GM12878 (cell line): Measurements from ENCODE around the gene SFXN2. TPM values are rescaled to one million over a fixed set of nuclear protein-coding genes. Genes with fewer than 3 reads are reported as not detected.
A peak's percentile ranks its signal among the peaks of the same experiment; 100 is the strongest.

Source experiments
- ATAC-seq: fragments of 200-7000 bp; cut with Tn5 transposase; 3 replicates; pipeline ENCODE4 v1.9.1; 2020; ENCODE audit warnings: mild to moderate bottlenecking, moderate library complexity
- BruUV-seq: library from RNA; stranded (reverse); fragments of 400-500 nt; replicated peaks from 2 replicates; lab custom pipeline; 2021; lab: Mats Ljungman, UMichigan
- CTCF ChIA-PET: fragments of 300-600 bp; sonication (Branson Sonifier 250); formaldehyde crosslinking; extraction: SDS; loops from one replicate; lab custom pipeline; 2021; ENCODE audit warnings: inconsistent platforms; lab: Yijun Ruan, JAX
- POLR2A ChIA-PET: fragments of 350-600 bp; formaldehyde crosslinking; extraction: SDS; loops from one replicate; lab custom pipeline; 2021; ENCODE audit warnings: inconsistent platforms; lab: Charles Lee
- RAD21 ChIA-PET: fragments of 300-600 bp; sonication (Branson Sonifier 250); formaldehyde crosslinking; loops from one replicate; lab custom pipeline; 2023; ENCODE audit warnings: antibody characterized with exemption; ENCODE audit not compliant: unreplicated experiment; lab: Charles Lee
- SMC1A ChIA-PET: fragments of 300-600 bp; sonication (Branson Sonifier 250); formaldehyde crosslinking; loops from one replicate; lab custom pipeline; 2023; ENCODE audit not compliant: unreplicated experiment, uncharacterized antibody; lab: Charles Lee
- DNase-seq: peaks from one replicate; pipeline ENCODE4 v3.0.0-alpha.2; 2011; ENCODE audit warnings: low read depth, low spot score
- FAIRE-seq: peaks from 3 replicates; lab custom pipeline; 2011; peaks lifted over from hg19 to GRCh38; lab: Jason Lieb, UNC
- H2AFZ ChIP-seq: 2 replicates; pipeline ENCODE4 v1.6.0; 2011; ENCODE audit warnings: low read depth, low read length, control low read depth; ENCODE audit not compliant: control insufficient read depth
- H3K27ac ChIP-seq: 2 replicates; pipeline ENCODE4 v1.5.1; 2011; ENCODE audit warnings: control low read depth; ENCODE audit not compliant: control insufficient read depth, insufficient read depth
- H3K27me3 ChIP-seq, 2 experiments: replicated peaks in 1 of 2; 2 replicates each; pipeline versions ENCODE4 v1.6.0 to v1.6.1; 2011; ENCODE audit warnings: low read length in 1 of 2; ENCODE audit not compliant: control insufficient read depth in 2 of 2, insufficient read depth in 2 of 2
- H3K36me3 ChIP-seq, 2 experiments: 2 replicates each; pipeline ENCODE4 v1.5.1; 2011; ENCODE audit warnings: low read length in 1 of 2; ENCODE audit not compliant: control insufficient read depth in 2 of 2, insufficient read depth in 2 of 2
- H3K4me1 ChIP-seq: 2 replicates; pipeline ENCODE4 v1.6.1; 2011; ENCODE audit warnings: mild to moderate bottlenecking, low read length, moderate library complexity, mixed read lengths; ENCODE audit not compliant: control insufficient read depth, insufficient read depth
- H3K4me2 ChIP-seq: 2 replicates; pipeline ENCODE4 v1.6.0; 2011; ENCODE audit warnings: control low read depth; ENCODE audit not compliant: control insufficient read depth, insufficient read depth
- H3K4me3 ChIP-seq: fragments of 200-600 bp; sonication (generic); 2 replicates; pipeline ENCODE4 v1.5.1; 2016
- H3K79me2 ChIP-seq: 2 replicates; pipeline ENCODE4 v1.6.0; 2011; ENCODE audit warnings: low read length; ENCODE audit not compliant: control insufficient read depth, insufficient read depth
- H3K9ac ChIP-seq: 2 replicates; pipeline ENCODE4 v1.8.0; 2011; ENCODE audit warnings: low read length, control low read depth, mixed read lengths; ENCODE audit not compliant: control insufficient read depth, insufficient read depth
- H3K9me3 ChIP-seq: replicated peaks from 3 replicates; pipeline ENCODE4 v1.5.1; 2011; ENCODE audit warnings: mild to moderate bottlenecking, low read length; ENCODE audit not compliant: control insufficient read depth, insufficient read depth
- H4K20me1 ChIP-seq: 2 replicates; pipeline ENCODE4 v1.6.0; 2011; ENCODE audit not compliant: control insufficient read depth, insufficient read depth
- ATF2 ChIP-seq: IDR thresholded peaks from 2 replicates; pipeline ENCODE4 v1.6.1; 2012; ENCODE audit warnings: low read length, inconsistent platforms
- CHD1 ChIP-seq: IDR thresholded peaks from 2 replicates; pipeline ENCODE4 v1.6.1; 2012; ENCODE audit warnings: low read depth, low read length, improper control_type of control experiment
- CHD2 ChIP-seq: IDR thresholded peaks from 2 replicates; pipeline ENCODE4 v1.6.1; 2011; ENCODE audit warnings: low read depth, low read length, improper control_type of control experiment, borderline replicate concordance
- EED ChIP-seq: sonication (generic); IDR thresholded peaks from 2 replicates; pipeline ENCODE4 v1.6.1; 2016; ENCODE audit warnings: antibody characterized with exemption, low read depth
- ETV6 ChIP-seq, 2 experiments: fragments of 450-650 bp in 1 of 2; IDR thresholded peaks in 1 of 2; conservative IDR thresholded peaks in 1 of 2; 2 replicates each; pipeline ENCODE4 v1.6.1; 2014; ENCODE audit warnings: antibody characterized with exemption in 1 of 2, borderline replicate concordance in 1 of 2, low read depth in 1 of 2, mild to moderate bottlenecking in 1 of 2, moderate library complexity in 1 of 2
- GATAD2B ChIP-seq: fragments of 450-650 bp; conservative IDR thresholded peaks from 2 replicates; pipeline ENCODE4 v1.6.1; 2017; ENCODE audit warnings: low read depth, mild to moderate bottlenecking, moderate library complexity
- HCFC1 ChIP-seq: fragments of 150-350 bp; IDR thresholded peaks from 2 replicates; pipeline ENCODE4 v1.6.1; 2014; ENCODE audit warnings: low read length
- IRF4 ChIP-seq: IDR thresholded peaks from 2 replicates; pipeline ENCODE4 v1.6.1; 2011; ENCODE audit warnings: low read depth, low read length
- NR2C1 ChIP-seq: fragments of 450-650 bp; IDR thresholded peaks from 2 replicates; pipeline ENCODE4 v1.6.1; 2017; ENCODE audit warnings: antibody characterized with exemption, mild to moderate bottlenecking, moderate library complexity
- PML ChIP-seq: IDR thresholded peaks from 2 replicates; pipeline ENCODE4 v1.6.1; 2012; ENCODE audit warnings: low read length, inconsistent platforms
- RAD21 ChIP-seq: IDR thresholded peaks from 2 replicates; pipeline ENCODE4 v1.6.1; 2011; ENCODE audit warnings: mild to moderate bottlenecking, low read depth, low read length, moderate library complexity; ENCODE audit not compliant: insufficient read depth
- SMARCA5 ChIP-seq: fragments of 450-650 bp; IDR thresholded peaks from 2 replicates; pipeline ENCODE4 v1.6.1; 2017; ENCODE audit warnings: mild to moderate bottlenecking
- SRF ChIP-seq, 2 experiments: IDR thresholded peaks; 2 replicates each; pipeline ENCODE4 v1.6.1; 2011; ENCODE audit warnings: low read depth in 2 of 2, low read length in 2 of 2, mild to moderate bottlenecking in 1 of 2, moderate library complexity in 1 of 2
- STAT3 ChIP-seq: IDR thresholded peaks from 2 replicates; pipeline ENCODE4 v1.6.1; 2011; ENCODE audit warnings: low read depth, low read length, improper control_type of control experiment
- WRNIP1 ChIP-seq: IDR thresholded peaks from 2 replicates; pipeline ENCODE4 v1.6.1; 2011; ENCODE audit warnings: low read depth, low read length, improper control_type of control experiment, borderline replicate concordance
- ZNF207 ChIP-seq: fragments of 450-650 bp; IDR thresholded peaks from 2 replicates; pipeline ENCODE4 v1.6.1; 2014; ENCODE audit warnings: antibody characterized with exemption, mild to moderate bottlenecking, borderline replicate concordance
- WGBS: methylation state at CpG from one replicate; pipeline ENCODE4 v1.1.6; 2016; ENCODE audit warnings: low lambda C conversion rate; ENCODE audit not compliant: insufficient replicate concordance, insufficient coverage; ENCODE audit errors: missing lambda C conversion rate; 5-methylcytosine and 5-hydroxymethylcytosine counted together
- in situ Hi-C: fragments of 300-500 bp; cut with MboI; formaldehyde crosslinking; loops from 9 replicates; pipeline ENCODE4 v1.14.3; 2018; ENCODE audit warnings: mixed read lengths
- intact Hi-C: fragments of 100-400 bp; cut with micrococcal nuclease; formaldehyde crosslinking; loops from one replicate; pipeline ENCODE4 v1.14.2; 2022; ENCODE audit not compliant: unreplicated experiment
- polyA plus RNA-seq, 11 experiments: library from polyadenylated mRNA; depleted of rRNA in 4 of 11; unstranded in 6 of 11; stranded (reverse) in 5 of 11; fragments of >200 nt; fragmentation: Nextera tagmentation in 4 of 11; fragmentation: Illumina TruSeq in 1 of 11; extraction: Ambion mirVana in 4 of 11; extraction: Trizol in 1 of 11; gene quantifications; 1 replicate in 1 of 11; 2 replicates in 10 of 11; pipeline versions ENCODE4 v1.2.1 to v1.2.3, GENCODE V29; 2011 to 2016; ENCODE audit warnings: inconsistent platforms in 2 of 11, missing spikeins in 2 of 11, low read depth in 1 of 11
- total RNA-seq, 4 experiments: library from RNA; depleted of rRNA in 3 of 4; stranded (reverse); fragments of >200 nt in 3 of 4; fragmentation: Illumina TruSeq in 1 of 4; extraction: Trizol in 1 of 4; gene quantifications; 2 replicates each; pipeline versions ENCODE4 v1.2.1 to v1.2.3, GENCODE V29; 2013 to 2021
- TF ChIP-seq, protein P1 (sequence below): fragments of 450-650 bp; IDR thresholded peaks from 2 replicates; pipeline ENCODE4 v1.6.1; 2018; ENCODE audit warnings: borderline replicate concordance, mild to moderate bottlenecking; ENCODE audit not compliant: partially characterized antibody
- TF ChIP-seq, protein P2 (sequence below): fragments of 450-650 bp; IDR thresholded peaks from 2 replicates; pipeline ENCODE4 v1.6.1; 2014; ENCODE audit warnings: mild to moderate bottlenecking

The SFXN2 gene
- total and polyA plus RNA-seq, 10 of the 15 experiments (the other 5 are each of a cell fraction or from before 2014, with no cell fraction given), result 8.8 to 22.5 (median 18.5) TPM

DNA sequence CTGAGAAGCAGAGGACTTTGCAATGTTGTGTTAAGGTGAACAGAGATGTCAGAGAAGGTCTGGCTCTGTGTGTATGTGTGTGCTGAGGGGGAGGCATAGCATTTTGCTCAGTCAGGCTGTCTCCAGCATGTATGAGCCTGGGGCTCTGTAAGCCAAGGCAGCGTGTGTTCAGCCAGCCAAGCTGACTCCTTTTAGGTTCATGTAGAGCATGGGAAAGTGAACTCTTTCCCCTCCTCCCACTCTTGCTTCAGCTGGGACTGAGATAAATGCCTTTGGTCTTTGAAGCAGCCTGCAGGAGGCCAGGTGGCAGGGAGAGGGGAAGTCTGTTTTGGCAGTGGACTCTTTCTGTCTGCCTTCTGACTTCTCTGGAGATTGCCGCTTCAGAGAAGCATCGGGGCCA is 3.8 kb downstream of the SFXN2 start:
- H3K4me3 ChIP-seq, result no peak overlapping the region
- intact Hi-C loops (loop anchor here (10.0 kb wide), 1 partner anchor 213 kb away; the partner anchor contains the start of genes ACTR1A and SUFU), in situ Hi-C loops (no loop called here)
- RAD21 ChIA-PET, result interaction anchor here (2.9 kb wide), 1 partner anchor 43 kb away, joined by 7 read pairs; no protein-coding TSS in a partner anchor
- CTCF ChIA-PET, result no interaction called here
- TF ChIP-seq, protein P1, sequence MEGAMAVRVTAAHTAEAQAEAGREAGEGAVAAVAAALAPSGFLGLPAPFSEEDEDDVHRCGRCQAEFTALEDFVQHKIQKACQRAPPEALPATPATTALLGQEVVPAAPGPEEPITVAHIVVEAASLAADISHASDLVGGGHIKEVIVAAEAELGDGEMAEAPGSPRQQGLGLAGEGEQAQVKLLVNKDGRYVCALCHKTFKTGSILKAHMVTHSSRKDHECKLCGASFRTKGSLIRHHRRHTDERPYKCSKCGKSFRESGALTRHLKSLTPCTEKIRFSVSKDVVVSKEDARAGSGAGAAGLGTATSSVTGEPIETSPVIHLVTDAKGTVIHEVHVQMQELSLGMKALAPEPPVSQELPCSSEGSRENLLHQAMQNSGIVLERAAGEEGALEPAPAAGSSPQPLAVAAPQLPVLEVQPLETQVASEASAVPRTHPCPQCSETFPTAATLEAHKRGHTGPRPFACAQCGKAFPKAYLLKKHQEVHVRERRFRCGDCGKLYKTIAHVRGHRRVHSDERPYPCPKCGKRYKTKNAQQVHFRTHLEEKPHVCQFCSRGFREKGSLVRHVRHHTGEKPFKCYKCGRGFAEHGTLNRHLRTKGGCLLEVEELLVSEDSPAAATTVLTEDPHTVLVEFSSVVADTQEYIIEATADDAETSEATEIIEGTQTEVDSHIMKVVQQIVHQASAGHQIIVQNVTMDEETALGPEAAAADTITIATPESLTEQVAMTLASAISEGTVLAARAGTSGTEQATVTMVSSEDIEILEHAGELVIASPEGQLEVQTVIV, result no peak
- TF ChIP-seq SRF (IDR thresholded peaks at IDR 0.05; ENCODE audit: low read depth in 2 of 2, low read length in 2 of 2), result no peak
- no peak for TF ChIP-seq STAT3
- TF ChIP-seq NR2C1, result no peak
- no peak for TF ChIP-seq IRF4
- no peak for TF ChIP-seq HCFC1
- no peak for TF ChIP-seq PML
- no peak for TF ChIP-seq WRNIP1
- no peak for TF ChIP-seq RAD21
- TF ChIP-seq ZNF207, result no peak
- TF ChIP-seq CHD2, result no peak
- TF ChIP-seq GATAD2B, result no peak
- no peak for TF ChIP-seq ETV6 (conservative IDR thresholded peaks at IDR 0.05 in 1 of 2, IDR thresholded peaks at IDR 0.05 in 1 of 2; ENCODE audit: borderline replicate concordance in 1 of 2, low read depth in 1 of 2)
- TF ChIP-seq SMARCA5, result no peak
- TF ChIP-seq, protein P2, sequence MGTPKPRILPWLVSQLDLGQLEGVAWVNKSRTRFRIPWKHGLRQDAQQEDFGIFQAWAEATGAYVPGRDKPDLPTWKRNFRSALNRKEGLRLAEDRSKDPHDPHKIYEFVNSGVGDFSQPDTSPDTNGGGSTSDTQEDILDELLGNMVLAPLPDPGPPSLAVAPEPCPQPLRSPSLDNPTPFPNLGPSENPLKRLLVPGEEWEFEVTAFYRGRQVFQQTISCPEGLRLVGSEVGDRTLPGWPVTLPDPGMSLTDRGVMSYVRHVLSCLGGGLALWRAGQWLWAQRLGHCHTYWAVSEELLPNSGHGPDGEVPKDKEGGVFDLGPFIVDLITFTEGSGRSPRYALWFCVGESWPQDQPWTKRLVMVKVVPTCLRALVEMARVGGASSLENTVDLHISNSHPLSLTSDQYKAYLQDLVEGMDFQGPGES, result no peak
- no peak for TF ChIP-seq EED
- TF ChIP-seq CHD1, result no peak
- no peak for TF ChIP-seq ATF2
- H4K20me1 ChIP-seq, result no peaks in the 10 kb centered on the region
- no peaks in the 10 kb centered on the region for H3K27me3 ChIP-seq
- H2AFZ ChIP-seq, result no peak overlapping the region
- peak overlapping the region; percentile 21; the same call in 1 of the 2 replicates for H3K4me2 ChIP-seq
- SMC1A ChIA-PET, result no interaction called here
- H3K27ac ChIP-seq, result no peak overlapping the region
- no TSS peak for BruUV-seq
- ATAC-seq (no peak), FAIRE-seq (no peak), DNase-seq (no peak)
- H3K9me3 ChIP-seq, result no peaks in the 10 kb centered on the region
- POLR2A ChIA-PET, result interaction anchor here (0.6 kb wide), 1 partner anchor 32 kb away, joined by 3 read pairs; no protein-coding TSS in a partner anchor
- 79% methylated on average over 3 of the region's 3 CpGs for WGBS
- H3K36me3 ChIP-seq, result peaks cover 0 to 2% of the 10 kb centered on the region in 2 experiments; a peak in 1 of 4 replicates
- peaks cover 9% of the 10 kb centered on the region; the same call in 1 of the 2 replicates for H3K4me1 ChIP-seq
- H3K9ac ChIP-seq, result no peak overlapping the region
- peaks cover 43% of the 10 kb centered on the region for H3K79me2 ChIP-seq
